MM.1S (cell line): ENCODE results near the gene MT1M.

Experiments used
- DNase-seq: peaks from one replicate; pipeline ENCODE4 v3.0.0-alpha.2; 2015
- H2AFZ ChIP-seq: fragments of 300-600 bp; sonication (generic); 2 replicates; pipeline ENCODE4 v1.6.0; 2016; ENCODE audit warnings: antibody characterized with exemption, low read length
- H3F3A ChIP-seq: fragments of 300-600 bp; sonication (generic); 2 replicates; pipeline ENCODE4 v1.6.1; 2016; ENCODE audit warnings: mild to moderate bottlenecking, antibody characterized with exemption, low read length, moderate library complexity, mixed read lengths; ENCODE audit not compliant: insufficient read depth
- H3K27ac ChIP-seq: fragments of 300-600 bp; sonication (generic); 2 replicates; pipeline ENCODE4 v1.5.1; 2016; ENCODE audit warnings: mild to moderate bottlenecking, low read length
- H3K27me3 ChIP-seq: fragments of 300-600 bp; sonication (generic); replicated peaks from 2 replicates; pipeline ENCODE4 v1.6.0; 2016; ENCODE audit warnings: low read length; ENCODE audit not compliant: insufficient read depth
- H3K36me3 ChIP-seq: fragments of 300-600 bp; sonication (generic); replicated peaks from 2 replicates; pipeline ENCODE4 v1.6.1; 2016; ENCODE audit warnings: mild to moderate bottlenecking, low read length, mixed read lengths; ENCODE audit not compliant: insufficient read depth
- H3K4me1 ChIP-seq: fragments of 300-600 bp; sonication (generic); 2 replicates; pipeline ENCODE4 v1.6.1; 2016; ENCODE audit warnings: low read length, mixed read lengths
- H3K4me2 ChIP-seq: fragments of 300-600 bp; sonication (generic); 2 replicates; pipeline ENCODE4 v1.6.0; 2016; ENCODE audit warnings: low read depth, low read length
- H3K4me3 ChIP-seq: fragments of 300-600 bp; sonication (generic); 2 replicates; pipeline ENCODE4 v1.5.1; 2016; ENCODE audit warnings: low read length, mixed read lengths
- H3K79me2 ChIP-seq: fragments of 300-600 bp; sonication (generic); 2 replicates; pipeline ENCODE4 v1.6.1; 2016; ENCODE audit warnings: mixed run types, low read length, mixed read lengths
- H3K9ac ChIP-seq: fragments of 300-600 bp; sonication (generic); 2 replicates; pipeline ENCODE4 v1.6.1; 2016; ENCODE audit warnings: low read length, mixed read lengths
- H3K9me2 ChIP-seq: fragments of 300-600 bp; sonication (generic); replicated peaks from 2 replicates; pipeline ENCODE4 v1.6.1; 2016; ENCODE audit warnings: mild to moderate bottlenecking, low read length, mixed read lengths; ENCODE audit not compliant: insufficient read depth
- H3K9me3 ChIP-seq: fragments of 300-600 bp; sonication (generic); replicated peaks from 2 replicates; pipeline ENCODE4 v1.6.1; 2016; ENCODE audit warnings: mild to moderate bottlenecking, low read length, mixed read lengths; ENCODE audit not compliant: insufficient read depth
- H4K20me1 ChIP-seq: fragments of 300-600 bp; sonication (generic); 2 replicates; pipeline ENCODE4 v1.6.1; 2016; ENCODE audit warnings: mild to moderate bottlenecking, low read length, moderate library complexity, mixed read lengths; ENCODE audit not compliant: insufficient read depth
- EZH2phosphoT487 ChIP-seq: fragments of 300-600 bp; sonication (generic); IDR thresholded peaks from 2 replicates; pipeline ENCODE4 v1.6.1; 2018; ENCODE audit warnings: antibody characterized with exemption, low read length

The MT1M gene

DNA sequence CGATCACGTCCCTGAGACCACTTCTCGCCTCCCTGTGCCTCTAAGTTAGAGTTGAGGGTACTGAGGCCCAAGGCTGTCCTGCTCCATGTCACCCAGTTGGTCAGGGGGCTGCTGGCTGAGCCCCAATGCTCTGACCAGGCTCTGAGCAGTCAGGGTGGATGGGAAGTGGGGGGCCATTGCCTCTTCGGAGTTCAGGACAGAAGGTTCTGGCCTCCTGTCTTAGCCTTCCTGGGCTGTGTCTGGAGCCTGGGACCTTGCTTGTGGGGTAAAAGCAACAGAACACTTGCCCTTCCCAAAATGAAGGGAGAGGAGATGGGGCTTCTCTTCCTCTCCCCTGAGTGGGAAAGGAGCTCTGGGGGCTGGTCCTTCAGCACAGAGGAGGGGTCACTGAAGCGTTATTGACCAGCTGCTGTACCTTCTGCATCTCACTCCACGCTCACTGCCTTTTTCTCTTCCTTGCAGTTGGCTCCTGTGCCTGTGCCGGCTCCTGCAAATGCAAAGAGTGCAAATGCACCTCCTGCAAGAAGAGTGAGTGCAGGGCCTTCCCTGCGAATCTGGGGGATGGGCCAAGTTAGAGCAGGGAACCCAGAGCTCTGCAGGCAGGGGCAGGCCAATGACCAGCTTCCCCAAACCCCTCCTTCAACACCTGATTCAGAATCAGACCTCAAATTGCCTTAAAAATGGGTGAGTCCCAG is 50.4 kb downstream of the MT1M start:
- Histone ChIP-seq H3K27me3 (peaks cover 11% of the 10 kb centered on the region; the same call in 1 of the 2 replicates), H4K20me1 (no peaks in the 10 kb centered on the region)

More for the DNA sequence above, 50.4 kb downstream of the MT1M start:
- Histone ChIP-seq H3K4me2 (peak overlapping the region; percentile 90), H3K9me2 (no peaks in the 10 kb centered on the region), H3K4me1 (no peaks in the 10 kb centered on the region), H3K79me2 (no peaks in the 10 kb centered on the region), H3K9me3 (no peaks in the 10 kb centered on the region), H3K9ac (peak overlapping the region; percentile 50; the same call in 1 of the 2 replicates), H3F3A (no peaks in the 10 kb centered on the region), H3K27ac (no peak overlapping the region), H3K36me3 (no peaks in the 10 kb centered on the region), H2AFZ (peak overlapping the region; percentile 98), H3K4me3 (peak overlapping the region; percentile 71)
- DNase-seq, result no peak
- no peak for TF ChIP-seq EZH2phosphoT487
